T-helper 1 cell (primary cell): Measurements from ENCODE around the gene WNT3A.

Experiments used
- DNase-seq, 5 donors: peaks; one replicate each; pipeline ENCODE4 v3.0.0-alpha.2; 2012 to 2020

Gene WNT3A

GRCh38 chr1:228073061-228073856 lies 66.5 kb downstream of the WNT3A start:
- no peak for DNase-seq

DNA sequence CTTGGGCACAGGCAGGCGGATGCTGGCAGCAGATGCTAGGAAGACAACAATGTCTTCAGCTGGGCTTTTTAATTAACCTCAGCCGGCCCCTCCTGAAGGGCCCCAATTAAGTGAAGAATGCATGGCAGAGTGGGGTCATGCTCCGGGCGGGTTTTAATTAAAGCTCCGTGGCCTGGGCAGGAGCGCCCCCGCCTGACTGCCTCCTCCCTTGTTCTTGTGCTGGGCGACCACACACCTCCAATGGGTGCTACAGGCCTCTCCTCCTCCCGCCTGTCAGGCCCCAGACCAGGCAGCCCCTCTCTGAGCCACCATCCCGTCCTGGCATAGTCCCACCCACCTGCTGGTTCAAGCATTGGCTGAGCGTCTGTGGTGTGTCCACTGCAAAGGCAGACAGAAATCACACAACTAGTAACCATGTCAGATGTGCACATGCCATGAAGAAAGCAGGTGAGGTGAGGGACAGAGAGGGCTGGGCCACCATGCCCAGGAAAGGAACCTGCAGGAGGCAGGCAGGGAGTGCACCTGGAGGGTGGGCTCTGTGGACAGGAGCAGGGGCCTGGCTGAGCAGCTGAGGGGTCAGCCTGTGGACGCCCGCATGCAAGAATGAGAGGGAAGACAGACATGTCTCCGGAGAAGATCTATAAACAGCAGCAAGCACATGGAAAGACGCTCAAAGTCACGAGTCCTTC lies 67.2 kb downstream of the WNT3A start:
- no peak for DNase-seq

DNA sequence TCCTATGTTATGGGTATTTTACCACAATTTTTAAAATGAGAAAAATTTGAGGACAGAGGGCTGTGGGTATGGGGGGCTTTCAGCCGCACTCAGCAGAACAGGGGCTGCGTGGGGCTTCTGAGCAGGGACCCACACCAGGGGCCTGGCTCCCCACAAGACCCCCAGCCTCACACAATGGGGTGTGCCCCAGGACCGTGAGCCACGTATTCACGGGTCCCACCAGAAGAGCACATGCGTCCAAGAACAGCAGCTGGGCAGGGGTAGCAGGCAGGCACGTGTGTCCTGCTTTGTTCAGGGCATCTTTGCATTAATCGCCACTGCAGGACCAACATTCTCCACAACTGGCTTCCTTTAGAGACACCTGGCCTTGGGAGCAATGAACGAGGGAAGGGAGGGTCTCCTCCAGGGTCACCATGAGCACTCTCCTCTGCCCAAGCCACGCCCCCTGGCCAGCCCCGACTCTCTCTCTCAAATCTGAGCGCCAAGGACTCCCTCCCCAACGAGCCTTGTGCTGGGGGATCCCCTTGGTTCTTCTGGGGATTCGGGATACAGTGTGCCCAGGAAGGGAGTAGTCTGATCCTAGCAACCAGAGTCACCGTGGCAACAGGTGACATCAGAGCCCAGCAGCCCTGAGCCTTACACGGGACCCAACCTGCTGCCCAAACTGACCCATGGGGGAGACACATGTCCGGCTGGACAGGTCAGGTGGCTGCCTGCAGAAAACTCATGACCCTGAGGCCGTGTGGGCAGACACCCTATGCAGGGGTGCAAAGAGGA lies 68.3 kb downstream of the WNT3A start:
- no peak for DNase-seq

GRCh38 chr1:228075801-228076271 lies 69.0 kb downstream of the WNT3A start:
- DNase-seq: no peak

GRCh38 chr1:228076796-228077430 lies 70.1 kb downstream of the WNT3A start:
- no peak for DNase-seq

GRCh38 chr1:228077565-228078330 lies 71.0 kb downstream of the WNT3A start:
- no peak for DNase-seq

GRCh38 chr1:228079013-228079412 lies 72.2 kb downstream of the WNT3A start:
- no peak for DNase-seq

DNA sequence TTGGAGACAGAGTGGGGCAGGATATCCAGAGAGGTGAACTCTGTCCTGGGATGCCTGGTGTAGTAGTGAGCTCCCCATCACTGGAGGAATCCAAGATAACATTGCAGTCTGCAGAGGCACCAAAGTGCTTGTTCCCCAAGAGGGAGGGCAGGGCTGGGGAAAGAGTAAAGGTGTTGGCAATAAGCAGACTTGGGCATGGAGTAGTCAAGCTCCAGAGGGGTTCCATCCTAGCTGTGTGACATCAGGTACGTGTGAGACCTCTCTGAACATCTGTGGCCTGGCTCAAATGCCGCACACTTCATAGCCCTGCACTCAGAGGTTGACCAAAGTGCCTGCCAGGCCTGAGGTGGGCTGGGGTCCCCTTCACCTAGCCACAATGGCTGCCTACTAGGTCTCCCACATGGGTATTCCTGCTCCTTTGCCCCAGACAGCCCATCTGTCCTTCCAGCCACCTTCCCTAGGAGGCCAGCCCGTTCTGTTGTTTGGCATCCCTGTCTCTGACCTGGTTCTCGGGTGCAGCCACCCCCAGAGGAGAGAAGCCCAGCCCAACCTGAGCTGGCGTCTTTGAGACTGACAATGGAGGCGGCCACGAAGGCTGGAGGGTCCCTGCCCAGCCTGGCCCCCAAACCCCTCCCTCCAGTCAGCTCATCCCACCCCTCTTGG lies 72.9 kb downstream of the WNT3A start:
- DNase-seq: no peak

GRCh38 chr1:228081144-228081543 lies 74.3 kb downstream of the WNT3A start:
- no peak for DNase-seq

DNA sequence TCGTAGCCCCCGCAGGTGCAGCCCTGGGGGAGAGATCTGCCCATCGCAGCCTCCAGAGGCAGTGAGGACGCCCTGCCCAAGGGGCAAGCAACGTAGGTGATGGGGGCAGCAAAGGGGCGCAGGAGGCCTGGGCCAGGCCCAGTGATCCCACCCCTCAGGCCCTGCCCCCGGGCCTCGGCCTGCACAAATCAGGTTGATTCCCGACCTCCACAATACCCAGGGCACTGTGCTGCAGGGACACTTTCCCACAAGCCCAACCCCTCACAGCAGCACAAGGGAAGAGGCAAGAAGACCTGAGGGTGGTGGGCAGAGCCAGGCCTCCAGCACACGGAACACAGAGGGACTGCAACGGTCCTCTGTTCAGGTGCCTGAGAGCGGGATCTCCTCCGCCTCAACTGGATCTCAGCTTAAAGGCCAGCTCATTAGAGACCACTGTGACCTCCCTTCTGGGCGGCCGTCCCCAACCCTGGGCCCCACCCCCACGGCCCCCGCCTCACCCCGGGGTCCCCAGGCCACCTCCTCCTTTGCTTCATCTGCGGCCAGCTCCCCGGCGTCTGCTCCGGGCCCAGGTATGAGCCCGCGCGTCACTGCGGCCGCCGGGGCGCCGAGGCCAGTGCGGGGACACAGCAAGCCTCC lies 74.9 kb downstream of the WNT3A start:
- DNase-seq: peak in 1 of 5 donors; percentile 15

DNA sequence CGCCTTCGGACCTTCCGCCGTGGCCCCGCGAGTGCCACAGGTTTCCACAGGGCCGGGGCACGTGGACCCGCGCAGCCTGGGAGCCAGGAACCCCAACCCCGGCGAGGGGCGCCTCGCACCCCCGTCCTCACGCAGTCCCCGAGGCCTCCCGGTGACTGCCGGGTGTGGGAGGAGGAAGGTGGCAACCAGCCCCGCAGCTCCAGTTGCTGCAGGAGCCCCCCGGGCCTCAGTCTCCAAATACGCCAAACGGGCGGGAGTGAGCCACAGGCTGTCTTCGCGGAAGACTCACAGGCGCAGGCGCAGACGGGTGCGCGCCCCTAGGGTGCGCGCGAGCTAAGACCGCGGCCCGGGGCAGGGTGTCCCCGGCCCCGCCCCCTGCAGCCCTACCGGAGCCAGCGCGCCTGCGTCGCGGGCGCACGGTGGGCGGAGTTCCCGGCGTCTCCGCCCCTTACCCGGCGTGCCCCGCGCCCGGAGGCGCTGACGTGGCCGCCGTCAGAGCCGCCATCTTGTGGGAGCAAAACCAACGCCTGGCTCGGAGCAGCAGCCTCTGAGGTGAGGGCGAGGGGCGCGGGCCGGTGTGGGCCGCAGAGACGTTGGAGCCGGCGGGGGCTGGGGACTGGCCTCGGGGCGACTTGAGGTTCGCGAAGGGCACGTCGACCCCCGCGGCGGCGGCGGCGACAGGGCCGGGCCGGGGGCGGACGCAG lies 75.6 kb downstream of the WNT3A start, which contains the start of gene ARF1:
TSS of gene ARF1 (plus strand) at position 495 of the 704 bp plus-strand sequence. CDS start 14,407 bp downstream, outside the sequence.
- peak; percentile 84 to 96 (median 87) for DNase-seq

- DNase-seq: peak in 3 of 5 donors; percentile 31 to 44 (median 40)
These were observed 76.4 kb downstream of the WNT3A start for GRCh38 chr1:228082918-228083870.

- DNase-seq: no peak
These were observed 77.1 kb downstream of the WNT3A start for GRCh38 chr1:228083871-228084278.

DNA sequence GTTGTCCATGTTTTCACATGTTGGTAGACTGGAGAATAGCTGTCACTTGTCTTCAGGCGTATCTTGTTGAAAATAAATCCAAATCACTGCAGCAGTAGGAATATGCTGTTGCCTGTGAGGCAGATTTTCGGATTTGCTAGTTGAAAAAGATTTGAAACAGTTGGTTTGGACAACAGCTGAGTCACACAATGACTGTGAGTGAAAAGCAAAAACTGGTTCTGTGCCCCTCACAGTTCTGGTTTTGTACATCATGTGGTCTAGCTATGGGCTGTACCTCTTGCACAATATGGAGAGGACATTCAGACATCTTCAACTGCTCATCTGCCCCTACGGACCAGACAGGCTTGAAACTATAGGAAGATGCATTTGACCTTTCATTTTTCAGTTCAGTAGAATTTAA lies 77.5 kb downstream of the WNT3A start:
- DNase-seq: no peak

DNA sequence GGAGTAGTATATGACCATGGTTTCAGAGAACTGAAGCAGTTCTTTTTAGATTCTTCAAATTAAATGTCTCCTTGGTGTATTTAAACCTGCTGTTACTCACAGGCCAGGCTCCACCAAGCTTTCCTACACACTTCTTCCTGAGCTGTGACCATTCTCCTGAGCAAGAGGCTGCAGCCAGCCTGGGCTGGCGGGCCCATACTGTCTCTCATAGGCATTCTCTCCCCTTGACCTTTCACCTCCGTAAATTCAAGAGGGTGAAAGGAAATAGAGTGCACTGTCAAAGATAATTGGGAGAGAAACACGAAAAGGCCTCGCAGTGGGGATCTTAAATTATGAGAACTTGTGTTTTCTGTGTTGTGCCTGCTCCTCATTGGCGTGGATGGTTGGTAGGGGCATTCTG lies 78.0 kb downstream of the WNT3A start:
- DNase-seq: no peak

DNA sequence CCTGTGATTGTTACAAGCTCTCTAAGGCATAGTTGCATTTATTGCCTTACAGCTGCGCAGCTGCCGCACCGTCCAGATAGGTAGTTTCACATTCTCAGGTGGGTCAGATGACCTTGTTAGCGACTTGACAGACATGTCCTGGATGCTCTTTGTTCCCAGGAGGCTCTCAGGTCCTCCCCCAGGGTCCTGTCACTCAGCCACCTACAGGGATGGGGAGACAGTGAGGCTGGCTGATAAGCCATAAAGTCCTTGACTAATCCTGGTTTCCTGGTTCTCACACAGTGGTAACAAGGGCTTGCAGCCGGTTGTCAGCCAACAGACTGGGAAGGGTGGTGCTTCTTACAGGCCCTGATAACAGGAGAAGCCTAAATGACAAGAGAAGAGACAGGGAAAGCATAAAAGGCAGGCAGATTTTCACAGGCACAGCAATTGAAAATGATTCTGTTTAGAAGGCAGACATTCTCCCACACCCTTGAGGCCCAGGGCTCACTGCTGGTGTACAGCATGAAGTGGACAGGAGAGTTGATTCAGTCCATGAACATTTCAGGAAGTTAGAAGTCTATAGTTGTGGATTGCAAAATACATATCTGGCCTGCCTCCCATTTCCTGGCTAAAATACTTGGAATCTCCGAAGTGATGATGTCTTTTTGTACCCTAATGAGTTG lies 78.6 kb downstream of the WNT3A start:
- DNase-seq: no peak

DNA sequence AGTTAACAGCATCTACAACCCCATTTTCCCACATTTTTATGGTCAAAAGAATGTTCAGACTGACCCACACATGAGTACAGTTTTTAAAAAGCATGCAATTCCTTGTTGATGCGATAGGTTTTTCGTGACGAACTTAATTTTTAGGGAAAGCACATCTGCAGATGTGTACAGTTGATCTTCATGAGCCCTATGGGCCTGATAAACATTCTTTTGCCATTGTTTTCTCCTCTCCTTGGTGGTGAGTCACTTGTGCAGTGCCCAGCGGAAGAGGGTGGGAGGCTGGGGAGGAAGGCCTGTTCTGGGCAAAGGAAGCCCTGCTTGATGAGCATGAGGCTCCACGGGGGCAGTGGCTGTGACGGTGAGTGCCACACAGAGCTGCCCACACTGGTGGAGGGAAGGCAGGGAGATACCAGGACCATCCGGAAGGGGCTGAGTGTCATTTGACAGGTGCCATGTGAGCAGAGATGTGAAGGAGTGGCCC lies 81.0 kb downstream of the WNT3A start:
- peak in 1 of 5 donors; percentile 20 for DNase-seq
